ENCODE data around the gene TPP1. TPM values are rescaled to one million over a fixed set of nuclear protein-coding genes. Genes with fewer than 3 reads are reported as not detected.
A peak's percentile ranks its signal among the peaks of the same experiment; 100 is the strongest.

Gene TPP1
- total and polyA plus RNA-seq, 9 of the 15 experiments (the other 6 are each of a cell fraction or from before 2014, with no cell fraction given), result 7.5 to 75.8 (median 15.7) TPM

GRCh38 chr11:6619004-6619745 lies at the start of gene TPP1 (continued):
- TF ChIP-seq PCBP1 (IDR thresholded peaks at IDR 0.05; ENCODE audit: low read depth, low read length, poor library complexity, severe bottlenecking) (no peak), CHD2 (IDR thresholded peaks at IDR 0.05; ENCODE audit: low read depth, low read length) (no peak; the same call in 1 of the 2 replicates), JUND (IDR thresholded peaks at IDR 0.05; ENCODE audit: borderline replicate concordance, low read depth, low read length) (peak; percentile 52; the same call in 1 of the 2 replicates), JUND (tag; IDR thresholded peaks at IDR 0.05; ENCODE audit: borderline replicate concordance, low read depth, low read length) (no peak; the same call in 1 of the 3 replicates), CREB1 (IDR thresholded peaks at IDR 0.05) (peak; percentile 97), CREB1 (CRISPR knock-in tag; IDR thresholded peaks at IDR 0.05) (peak; percentile 98), FOXK1 (CRISPR knock-in tag; IDR thresholded peaks at IDR 0.05; ENCODE audit: borderline replicate concordance) (no peak), ZNF354B (CRISPR knock-in tag; IDR thresholded peaks at IDR 0.05) (no peak), UBTF (IDR thresholded peaks at IDR 0.05; ENCODE audit: borderline replicate concordance in 1 of 2, low read depth in 2 of 2, low read length in 2 of 2) (no peak), HMGN3 (IDR thresholded peaks at IDR 0.05; ENCODE audit: borderline replicate concordance, extremely low read depth, insufficient read length, low read depth, low read length) (no peak), PHF8 (IDR thresholded peaks at IDR 0.05; ENCODE audit: borderline replicate concordance, low read length) (peak; percentile 59; the same call in 1 of the 2 replicates), TOE1 (IDR thresholded peaks at IDR 0.05; ENCODE audit: borderline replicate concordance) (peak; percentile 96), TOE1 (CRISPR knock-in tag; IDR thresholded peaks at IDR 0.05; ENCODE audit: borderline replicate concordance, low read depth) (no peak), FOS (IDR thresholded peaks at IDR 0.05; ENCODE audit: extremely low read depth, insufficient read length) (peak; percentile 88), NUFIP1 (IDR thresholded peaks at IDR 0.05; ENCODE audit: partially characterized antibody) (no peak), NFATC3 (IDR thresholded peaks at IDR 0.05) (no peak), NR2C2 (CRISPR knock-in tag; IDR thresholded peaks at IDR 0.05) (no peak), NR2C2 (tag; IDR thresholded peaks at IDR 0.05) (peak; percentile 62), XRCC3 (IDR thresholded peaks at IDR 0.05) (no peak), POLR2AphosphoS5 (IDR thresholded peaks at IDR 0.05; ENCODE audit: control insufficient read depth, insufficient read depth, low read depth, low read length) (peak; percentile 32; the same call in 1 of the 2 replicates), CSDE1 (IDR thresholded peaks at IDR 0.05) (no peak), ESRRA (IDR thresholded peaks at IDR 0.05; ENCODE audit: borderline replicate concordance, low read depth) (no peak), POLR2AphosphoS2 (IDR thresholded peaks at IDR 0.05; ENCODE audit: low read length) (no peak), CXXC5 (CRISPR knock-in tag; IDR thresholded peaks at IDR 0.05) (no peak)
- TF ChIP-seq, protein P1, sequence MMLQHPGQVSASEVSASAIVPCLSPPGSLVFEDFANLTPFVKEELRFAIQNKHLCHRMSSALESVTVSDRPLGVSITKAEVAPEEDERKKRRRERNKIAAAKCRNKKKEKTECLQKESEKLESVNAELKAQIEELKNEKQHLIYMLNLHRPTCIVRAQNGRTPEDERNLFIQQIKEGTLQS (IDR thresholded peaks at IDR 0.05), result peak; percentile 39; the same call in 1 of the 2 replicates
- TF ChIP-seq, protein P1 (CRISPR knock-in tag; conservative IDR thresholded peaks at IDR 0.05), result no peak

Data from K562 (cell line).